SK-N-SH (cell line): ENCODE data around the gene CYP27B1. TPM values are rescaled to one million over a fixed set of nuclear protein-coding genes. Genes with fewer than 3 reads are reported as not detected.

Experiments used
- CTCF ChIA-PET: fragments of 300-600, 350-600 bp; formaldehyde crosslinking; extraction: SDS; loops from one replicate; lab custom pipeline; 2021; lab: Yijun Ruan, JAX
- POLR2A ChIA-PET: fragments of 350-600 bp; sonication (Branson Sonifier 250); formaldehyde crosslinking; extraction: SDS; loops from one replicate; lab custom pipeline; 2020; ENCODE audit warnings: antibody characterized with exemption, inconsistent platforms; lab: Yijun Ruan, JAX
- DNase-seq: peaks from one replicate; pipeline ENCODE4 v3.0.0; 2012
- H2AFZ ChIP-seq: fragments of 200-600 bp; sonication (generic); 2 replicates; pipeline ENCODE4 v1.8.1; 2016; ENCODE audit warnings: antibody characterized with exemption, mild to moderate bottlenecking, low read depth
- H3F3A ChIP-seq: fragments of 200-600 bp; sonication (generic); replicated peaks from 2 replicates; pipeline ENCODE3; 2016; ENCODE audit warnings: antibody characterized with exemption, mild to moderate bottlenecking; ENCODE audit not compliant: insufficient read depth
- H3K27ac ChIP-seq, 2 experiments: fragments of 200-500 bp in 1 of 2; fragments of 200-600 bp in 1 of 2; sonication (Bioruptor generic) in 1 of 2; sonication (generic), shearing (Covaris generic) in 1 of 2; 2 replicates each; pipeline versions ENCODE4 v1.5.1 to v1.6.1; 2014 to 2016; ENCODE audit warnings: low read depth in 2 of 2, inconsistent platforms in 1 of 2, low read length in 1 of 2, mild to moderate bottlenecking in 1 of 2, mixed read lengths in 1 of 2
- H3K27me3 ChIP-seq: fragments of 200-600 bp; sonication (generic), shearing (Covaris generic); 2 replicates; pipeline ENCODE4 v1.6.1; 2016; ENCODE audit warnings: mixed run types; ENCODE audit not compliant: insufficient read depth
- H3K36me3 ChIP-seq, 2 experiments: fragments of 200-500 bp in 1 of 2; fragments of 200-600 bp in 1 of 2; sonication (Bioruptor generic) in 1 of 2; sonication (generic) in 1 of 2; replicated peaks in 1 of 2; 2 replicates each; pipeline versions ENCODE3 to v1.5.1; 2014 to 2016; ENCODE audit warnings: low read length in 1 of 2, mild to moderate bottlenecking in 1 of 2; ENCODE audit not compliant: insufficient read depth in 2 of 2, control insufficient read depth in 1 of 2
- H3K4me1 ChIP-seq, 2 experiments: fragments of 200-500 bp in 1 of 2; fragments of 200-600 bp in 1 of 2; sonication (Bioruptor generic) in 1 of 2; sonication (generic), shearing (Covaris generic) in 1 of 2; 2 replicates each; pipeline versions ENCODE4 v1.5.1 to v1.6.1; 2014 to 2016; ENCODE audit warnings: low read depth in 1 of 2, low read length in 1 of 2, mixed run types in 1 of 2; ENCODE audit not compliant: insufficient read depth in 2 of 2, control insufficient read depth in 1 of 2
- H3K4me2 ChIP-seq: fragments of 200-600 bp; sonication (generic), shearing (Covaris generic); 2 replicates; pipeline ENCODE4 v1.6.1; 2017; ENCODE audit warnings: mixed run types
- H3K4me3 ChIP-seq, 2 experiments: fragments of 200-500 bp in 1 of 2; fragments of 200-600 bp in 1 of 2; sonication (Bioruptor generic) in 1 of 2; sonication (generic), shearing (Covaris generic) in 1 of 2; 2 replicates each; pipeline versions ENCODE4 v1.5.1 to v1.8.1; 2014 to 2016; ENCODE audit warnings: low read depth in 2 of 2, inconsistent platforms in 1 of 2, low read length in 1 of 2, mild to moderate bottlenecking in 1 of 2, mixed read lengths in 1 of 2, moderate library complexity in 1 of 2
- H3K79me2 ChIP-seq: fragments of 200-600 bp; sonication (generic); 2 replicates; pipeline ENCODE4 v1.8.1; 2017; ENCODE audit warnings: mild to moderate bottlenecking; ENCODE audit not compliant: insufficient read depth
- H3K9ac ChIP-seq: fragments of 200-600 bp; sonication (generic); 2 replicates; pipeline ENCODE4 v1.6.1; 2017; ENCODE audit warnings: mixed run types
- H3K9me2 ChIP-seq: fragments of 200-600 bp; sonication (generic); 2 replicates; pipeline ENCODE4 v1.6.1; 2017; ENCODE audit warnings: mixed run types
- H3K9me3 ChIP-seq: fragments of 200-600 bp; sonication (generic); 2 replicates; pipeline ENCODE4 v1.6.1; 2017; ENCODE audit warnings: mixed run types, mild to moderate bottlenecking, moderate library complexity
- H4K20me1 ChIP-seq: fragments of 200-600 bp; sonication (generic); 2 replicates; pipeline ENCODE4 v1.6.1; 2017; ENCODE audit warnings: mild to moderate bottlenecking, mixed run types; ENCODE audit not compliant: insufficient read depth
- CHD2 ChIP-seq: fragments of 150-350 bp; IDR thresholded peaks from 2 replicates; pipeline ENCODE4 v1.6.1; 2018; ENCODE audit warnings: low read length; ENCODE audit not compliant: partially characterized antibody
- ELF1 ChIP-seq: IDR thresholded peaks from 2 replicates; pipeline ENCODE4 v1.4.0; 2012
- FOSL2 ChIP-seq: IDR thresholded peaks from 2 replicates; pipeline ENCODE4 v1.4.0; 2012; ENCODE audit warnings: low read depth, mild to moderate bottlenecking, moderate library complexity, borderline replicate concordance
- FOXJ3 ChIP-seq: sonication (generic); formaldehyde crosslinking; IDR thresholded peaks from 2 replicates; pipeline ENCODE4 v1.5.1; 2020; ENCODE audit warnings: mild to moderate bottlenecking, missing genetic modification reagents
- FOXM1 ChIP-seq: IDR thresholded peaks from 2 replicates; pipeline ENCODE4 v1.4.0; 2012; ENCODE audit warnings: low read depth, mild to moderate bottlenecking
- MXI1 ChIP-seq: IDR thresholded peaks from 2 replicates; pipeline ENCODE4 v1.6.1; 2012; ENCODE audit warnings: mild to moderate bottlenecking, low read depth, low read length, improper control_type of control experiment
- RAD21 ChIP-seq: IDR thresholded peaks from 2 replicates; pipeline ENCODE4 v1.6.1; 2012; ENCODE audit warnings: mild to moderate bottlenecking, low read length
- RFX5 ChIP-seq: IDR thresholded peaks from 2 replicates; pipeline ENCODE4 v1.6.1; 2012; ENCODE audit warnings: mild to moderate bottlenecking, improper control_type of control experiment, low read length
- RXRA ChIP-seq: IDR thresholded peaks from 2 replicates; pipeline ENCODE4 v1.4.0; 2012; ENCODE audit warnings: low read depth, mild to moderate bottlenecking, borderline replicate concordance
- SIN3A ChIP-seq: IDR thresholded peaks from 2 replicates; pipeline ENCODE4 v1.6.1; 2012; ENCODE audit warnings: low read depth, mild to moderate bottlenecking, low read length, moderate library complexity, borderline replicate concordance
- SMC3 ChIP-seq: IDR thresholded peaks from 2 replicates; pipeline ENCODE4 v1.6.1; 2012; ENCODE audit warnings: low read depth, low read length, improper control_type of control experiment
- TAF1 ChIP-seq: IDR thresholded peaks from 2 replicates; pipeline ENCODE4 v1.6.1; 2012; ENCODE audit warnings: low read depth, mild to moderate bottlenecking, low read length, moderate library complexity, borderline replicate concordance
- TCF12 ChIP-seq: IDR thresholded peaks from 2 replicates; pipeline ENCODE4 v1.4.0; 2012
- TEAD4 ChIP-seq: IDR thresholded peaks from 2 replicates; pipeline ENCODE4 v1.4.0; 2012; ENCODE audit warnings: mild to moderate bottlenecking, borderline replicate concordance; ENCODE audit not compliant: insufficient read depth
- WGBS: methylation state at CpG from one replicate; pipeline ENCODE4 v1.1.6; 2017; ENCODE audit warnings: low lambda C conversion rate; 5-methylcytosine and 5-hydroxymethylcytosine counted together
- polyA plus RNA-seq, 3 experiments: library from polyadenylated mRNA; depleted of rRNA; stranded (reverse); fragments of >200 nt; gene quantifications; 2 replicates each; pipeline ENCODE4 v1.2.3, GENCODE V29; 2012
- TF ChIP-seq, protein P1 (sequence below): IDR thresholded peaks from 2 replicates; pipeline ENCODE4; 2012
- TF ChIP-seq, protein P2 (sequence below): IDR thresholded peaks from 2 replicates; pipeline ENCODE4 v1.4.0; 2012; ENCODE audit warnings: low read depth, borderline replicate concordance
- TF ChIP-seq, protein P3 (sequence below): fragments of 200-600 bp; sonication (generic); IDR thresholded peaks from 2 replicates; pipeline ENCODE4 v1.6.1; 2017; ENCODE audit warnings: antibody characterized with exemption, mild to moderate bottlenecking, moderate library complexity
- TF ChIP-seq, protein P4 (sequence below): IDR thresholded peaks from 2 replicates; pipeline ENCODE4 v1.4.0; 2012; ENCODE audit warnings: low read depth, borderline replicate concordance
- TF ChIP-seq, protein P5 (sequence below): fragments of 150-350 bp; IDR thresholded peaks from 2 replicates; pipeline ENCODE4 v1.6.1; 2016; ENCODE audit warnings: mild to moderate bottlenecking, low read depth, low read length
- TF ChIP-seq, protein P6 (sequence below): fragments of 150-350 bp; IDR thresholded peaks from 2 replicates; pipeline ENCODE4 v1.6.1; 2017; ENCODE audit warnings: antibody characterized with exemption, low read length, low read depth, borderline replicate concordance

The CYP27B1 gene
- polyA plus RNA-seq, 1 of the 3 experiments (the other 2 are of a cell fraction), result 1.7 TPM

DNA sequence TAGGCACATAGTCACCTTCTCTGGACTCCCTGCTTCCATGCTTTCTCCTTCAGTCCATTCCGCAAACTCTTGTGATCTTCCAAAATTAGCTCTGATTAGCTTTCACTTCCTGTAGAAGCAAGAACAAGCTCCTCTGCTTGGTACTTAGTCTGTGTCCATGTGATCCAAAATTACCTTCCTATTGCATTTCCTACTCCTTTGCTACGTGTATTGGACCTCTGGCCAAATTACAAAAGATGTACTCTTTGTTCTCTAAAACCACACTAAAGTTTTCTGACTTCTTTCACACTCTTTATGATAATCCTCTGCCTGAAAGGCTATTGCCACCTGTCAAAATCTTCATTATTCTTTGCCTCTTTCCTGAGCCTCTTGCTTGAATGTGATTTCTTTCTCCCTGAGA is 14.9 kb upstream of the CYP27B1 start:
- Histone ChIP-seq H4K20me1 (no peaks in the 10 kb centered on the region), H3K9ac (no peak overlapping the region), H3K9me2 (no peaks in the 10 kb centered on the region), H3F3A (peaks cover 18% of the 10 kb centered on the region), H3K27ac (no peak overlapping the region), H2AFZ (no peak overlapping the region), H3K27me3 (no peaks in the 10 kb centered on the region), H3K9me3 (no peaks in the 10 kb centered on the region), H3K4me1 (peaks cover 0 to 5% of the 10 kb centered on the region in 2 experiments; a peak in 1 of 4 replicates), H3K79me2 (peaks cover 28% of the 10 kb centered on the region), H3K4me3 (no peak overlapping the region), H3K4me2 (no peak overlapping the region), H3K36me3 (peaks cover 18 to 26% of the 10 kb centered on the region in 2 experiments)
- ChIA-PET POLR2A (interaction anchor here (1.2 kb wide), 1 partner anchor 9 kb away, joined by 4 read pairs; the partner anchor contains the start of genes EEF1AKMT3 and METTL1), CTCF (interaction anchor here (0.9 to 1.3 kb wide), 4 partner anchors 9 to 34 kb away, joined by 3 to 5 read pairs (median 4); partner anchors contain the start of genes EEF1AKMT3 and METTL1)
- no peak for TF ChIP-seq RAD21
- TF ChIP-seq, protein P1, sequence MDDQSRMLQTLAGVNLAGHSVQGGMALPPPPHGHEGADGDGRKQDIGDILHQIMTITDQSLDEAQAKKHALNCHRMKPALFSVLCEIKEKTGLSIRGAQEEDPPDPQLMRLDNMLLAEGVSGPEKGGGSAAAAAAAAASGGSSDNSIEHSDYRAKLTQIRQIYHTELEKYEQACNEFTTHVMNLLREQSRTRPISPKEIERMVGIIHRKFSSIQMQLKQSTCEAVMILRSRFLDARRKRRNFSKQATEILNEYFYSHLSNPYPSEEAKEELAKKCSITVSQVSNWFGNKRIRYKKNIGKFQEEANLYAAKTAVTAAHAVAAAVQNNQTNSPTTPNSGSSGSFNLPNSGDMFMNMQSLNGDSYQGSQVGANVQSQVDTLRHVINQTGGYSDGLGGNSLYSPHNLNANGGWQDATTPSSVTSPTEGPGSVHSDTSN, result no peak
- no peak for TF ChIP-seq ELF1
- TF ChIP-seq TEAD4, result no peak
- no peak for TF ChIP-seq MXI1
- no peak for TF ChIP-seq FOXM1
- TF ChIP-seq, protein P2, sequence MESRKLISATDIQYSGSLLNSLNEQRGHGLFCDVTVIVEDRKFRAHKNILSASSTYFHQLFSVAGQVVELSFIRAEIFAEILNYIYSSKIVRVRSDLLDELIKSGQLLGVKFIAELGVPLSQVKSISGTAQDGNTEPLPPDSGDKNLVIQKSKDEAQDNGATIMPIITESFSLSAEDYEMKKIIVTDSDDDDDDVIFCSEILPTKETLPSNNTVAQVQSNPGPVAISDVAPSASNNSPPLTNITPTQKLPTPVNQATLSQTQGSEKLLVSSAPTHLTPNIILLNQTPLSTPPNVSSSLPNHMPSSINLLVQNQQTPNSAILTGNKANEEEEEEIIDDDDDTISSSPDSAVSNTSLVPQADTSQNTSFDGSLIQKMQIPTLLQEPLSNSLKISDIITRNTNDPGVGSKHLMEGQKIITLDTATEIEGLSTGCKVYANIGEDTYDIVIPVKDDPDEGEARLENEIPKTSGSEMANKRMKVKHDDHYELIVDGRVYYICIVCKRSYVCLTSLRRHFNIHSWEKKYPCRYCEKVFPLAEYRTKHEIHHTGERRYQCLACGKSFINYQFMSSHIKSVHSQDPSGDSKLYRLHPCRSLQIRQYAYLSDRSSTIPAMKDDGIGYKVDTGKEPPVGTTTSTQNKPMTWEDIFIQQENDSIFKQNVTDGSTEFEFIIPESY, result no peak
- no peak for TF ChIP-seq TCF12
- TF ChIP-seq, protein P3, sequence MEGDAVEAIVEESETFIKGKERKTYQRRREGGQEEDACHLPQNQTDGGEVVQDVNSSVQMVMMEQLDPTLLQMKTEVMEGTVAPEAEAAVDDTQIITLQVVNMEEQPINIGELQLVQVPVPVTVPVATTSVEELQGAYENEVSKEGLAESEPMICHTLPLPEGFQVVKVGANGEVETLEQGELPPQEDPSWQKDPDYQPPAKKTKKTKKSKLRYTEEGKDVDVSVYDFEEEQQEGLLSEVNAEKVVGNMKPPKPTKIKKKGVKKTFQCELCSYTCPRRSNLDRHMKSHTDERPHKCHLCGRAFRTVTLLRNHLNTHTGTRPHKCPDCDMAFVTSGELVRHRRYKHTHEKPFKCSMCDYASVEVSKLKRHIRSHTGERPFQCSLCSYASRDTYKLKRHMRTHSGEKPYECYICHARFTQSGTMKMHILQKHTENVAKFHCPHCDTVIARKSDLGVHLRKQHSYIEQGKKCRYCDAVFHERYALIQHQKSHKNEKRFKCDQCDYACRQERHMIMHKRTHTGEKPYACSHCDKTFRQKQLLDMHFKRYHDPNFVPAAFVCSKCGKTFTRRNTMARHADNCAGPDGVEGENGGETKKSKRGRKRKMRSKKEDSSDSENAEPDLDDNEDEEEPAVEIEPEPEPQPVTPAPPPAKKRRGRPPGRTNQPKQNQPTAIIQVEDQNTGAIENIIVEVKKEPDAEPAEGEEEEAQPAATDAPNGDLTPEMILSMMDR, result no peak
- 50% methylated on average over 2 of the region's 2 CpGs for WGBS
- DNase-seq, result no peak

DNA sequence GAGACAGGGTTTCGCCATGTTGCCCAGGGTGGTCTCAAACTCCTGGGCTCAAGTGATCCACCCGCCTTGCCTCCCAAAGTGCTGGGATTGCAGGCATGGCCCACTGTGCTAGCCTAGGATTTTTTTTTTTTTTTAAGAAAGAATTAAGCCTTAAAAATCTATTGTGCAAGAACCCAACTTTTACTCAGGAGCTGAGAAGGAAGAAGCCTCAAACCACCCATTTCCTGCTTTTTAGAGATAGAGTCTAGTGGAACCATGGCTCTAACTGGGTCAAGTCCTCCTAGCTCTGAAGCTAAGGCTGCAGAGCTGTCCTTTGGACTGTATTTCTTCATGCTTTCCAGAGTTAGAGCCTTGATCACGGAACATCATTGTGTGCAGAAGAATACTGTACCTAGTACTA is 14.4 kb upstream of the CYP27B1 start:
- H3K27me3 ChIP-seq, result no peaks in the 10 kb centered on the region
- H4K20me1 ChIP-seq, result no peaks in the 10 kb centered on the region
- H3K9me3 ChIP-seq, result no peaks in the 10 kb centered on the region
- H3K4me3 ChIP-seq, result no peak overlapping the region
- no peak overlapping the region for H3K4me2 ChIP-seq
- WGBS, result 89% methylated on average over 3 of the region's 3 CpGs
- H3K9ac ChIP-seq, result no peak overlapping the region
- ChIA-PET CTCF (interaction anchor here (0.9 to 1.3 kb wide), 4 partner anchors 9 to 34 kb away, joined by 3 to 5 read pairs (median 4); partner anchors contain the start of genes EEF1AKMT3 and METTL1), POLR2A (interaction anchor here (1.2 kb wide), 1 partner anchor 9 kb away, joined by 4 read pairs; the partner anchor contains the start of genes EEF1AKMT3 and METTL1)
- peaks cover 28% of the 10 kb centered on the region for H3K79me2 ChIP-seq
- H3K36me3 ChIP-seq, result peaks cover 12 to 21% of the 10 kb centered on the region in 2 experiments
- peaks cover 18% of the 10 kb centered on the region for H3F3A ChIP-seq
- no peaks in the 10 kb centered on the region for H3K9me2 ChIP-seq
- H3K27ac ChIP-seq, result no peak overlapping the region
- H2AFZ ChIP-seq, result no peak overlapping the region
- peaks cover 0 to 5% of the 10 kb centered on the region in 2 experiments; a peak in 1 of 4 replicates for H3K4me1 ChIP-seq
- DNase-seq, result no peak
- TF ChIP-seq FOXJ3 (no peak), TAF1 (no peak), RXRA (no peak), SMC3 (no peak), CHD2 (no peak), SIN3A (no peak), RFX5 (no peak), FOSL2 (no peak)
- TF ChIP-seq, protein P4, sequence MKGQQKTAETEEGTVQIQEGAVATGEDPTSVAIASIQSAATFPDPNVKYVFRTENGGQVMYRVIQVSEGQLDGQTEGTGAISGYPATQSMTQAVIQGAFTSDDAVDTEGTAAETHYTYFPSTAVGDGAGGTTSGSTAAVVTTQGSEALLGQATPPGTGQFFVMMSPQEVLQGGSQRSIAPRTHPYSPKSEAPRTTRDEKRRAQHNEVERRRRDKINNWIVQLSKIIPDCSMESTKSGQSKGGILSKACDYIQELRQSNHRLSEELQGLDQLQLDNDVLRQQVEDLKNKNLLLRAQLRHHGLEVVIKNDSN, result no peak
- TF ChIP-seq, protein P5, sequence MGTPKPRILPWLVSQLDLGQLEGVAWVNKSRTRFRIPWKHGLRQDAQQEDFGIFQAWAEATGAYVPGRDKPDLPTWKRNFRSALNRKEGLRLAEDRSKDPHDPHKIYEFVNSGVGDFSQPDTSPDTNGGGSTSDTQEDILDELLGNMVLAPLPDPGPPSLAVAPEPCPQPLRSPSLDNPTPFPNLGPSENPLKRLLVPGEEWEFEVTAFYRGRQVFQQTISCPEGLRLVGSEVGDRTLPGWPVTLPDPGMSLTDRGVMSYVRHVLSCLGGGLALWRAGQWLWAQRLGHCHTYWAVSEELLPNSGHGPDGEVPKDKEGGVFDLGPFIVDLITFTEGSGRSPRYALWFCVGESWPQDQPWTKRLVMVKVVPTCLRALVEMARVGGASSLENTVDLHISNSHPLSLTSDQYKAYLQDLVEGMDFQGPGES, result no peak
- TF ChIP-seq, protein P6, sequence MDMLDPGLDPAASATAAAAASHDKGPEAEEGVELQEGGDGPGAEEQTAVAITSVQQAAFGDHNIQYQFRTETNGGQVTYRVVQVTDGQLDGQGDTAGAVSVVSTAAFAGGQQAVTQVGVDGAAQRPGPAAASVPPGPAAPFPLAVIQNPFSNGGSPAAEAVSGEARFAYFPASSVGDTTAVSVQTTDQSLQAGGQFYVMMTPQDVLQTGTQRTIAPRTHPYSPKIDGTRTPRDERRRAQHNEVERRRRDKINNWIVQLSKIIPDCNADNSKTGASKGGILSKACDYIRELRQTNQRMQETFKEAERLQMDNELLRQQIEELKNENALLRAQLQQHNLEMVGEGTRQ, result no peak
